ENCODE data around the gene PAQR5.

DNA sequence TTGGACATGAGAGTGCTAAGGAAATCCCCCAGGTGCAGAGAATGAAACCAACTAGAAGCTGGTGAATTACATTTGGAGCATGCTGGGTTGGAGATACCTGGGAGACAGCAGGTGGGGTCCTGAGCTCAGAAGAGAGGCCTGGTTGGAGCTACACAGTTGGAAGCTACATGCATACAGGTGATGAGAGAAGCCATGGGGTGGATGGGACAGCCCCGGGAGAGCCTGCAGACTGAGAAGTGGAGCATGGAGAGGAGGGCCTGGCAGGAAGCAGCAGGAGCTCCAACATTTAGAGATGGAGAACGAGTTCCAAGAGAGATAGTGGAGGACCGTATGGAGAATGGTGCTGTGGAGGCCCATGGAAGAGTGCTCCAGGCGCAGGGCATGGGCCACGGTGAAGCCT lies 10.2 kb downstream of the PAQR5 start:
- TF ChIP-seq, protein P1, sequence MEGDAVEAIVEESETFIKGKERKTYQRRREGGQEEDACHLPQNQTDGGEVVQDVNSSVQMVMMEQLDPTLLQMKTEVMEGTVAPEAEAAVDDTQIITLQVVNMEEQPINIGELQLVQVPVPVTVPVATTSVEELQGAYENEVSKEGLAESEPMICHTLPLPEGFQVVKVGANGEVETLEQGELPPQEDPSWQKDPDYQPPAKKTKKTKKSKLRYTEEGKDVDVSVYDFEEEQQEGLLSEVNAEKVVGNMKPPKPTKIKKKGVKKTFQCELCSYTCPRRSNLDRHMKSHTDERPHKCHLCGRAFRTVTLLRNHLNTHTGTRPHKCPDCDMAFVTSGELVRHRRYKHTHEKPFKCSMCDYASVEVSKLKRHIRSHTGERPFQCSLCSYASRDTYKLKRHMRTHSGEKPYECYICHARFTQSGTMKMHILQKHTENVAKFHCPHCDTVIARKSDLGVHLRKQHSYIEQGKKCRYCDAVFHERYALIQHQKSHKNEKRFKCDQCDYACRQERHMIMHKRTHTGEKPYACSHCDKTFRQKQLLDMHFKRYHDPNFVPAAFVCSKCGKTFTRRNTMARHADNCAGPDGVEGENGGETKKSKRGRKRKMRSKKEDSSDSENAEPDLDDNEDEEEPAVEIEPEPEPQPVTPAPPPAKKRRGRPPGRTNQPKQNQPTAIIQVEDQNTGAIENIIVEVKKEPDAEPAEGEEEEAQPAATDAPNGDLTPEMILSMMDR (IDR thresholded peaks at IDR 0.05; ENCODE audit: low read depth, low read length): no peak
- no peak for TF ChIP-seq POLR2A (IDR thresholded peaks at IDR 0.05; ENCODE audit: extremely low read depth, insufficient read length)
- TF ChIP-seq, protein P2, sequence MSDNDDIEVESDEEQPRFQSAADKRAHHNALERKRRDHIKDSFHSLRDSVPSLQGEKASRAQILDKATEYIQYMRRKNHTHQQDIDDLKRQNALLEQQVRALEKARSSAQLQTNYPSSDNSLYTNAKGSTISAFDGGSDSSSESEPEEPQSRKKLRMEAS (IDR thresholded peaks at IDR 0.05; ENCODE audit: low read depth, low read length): no peak

Measured in NB4 (cell line).